Occipital lobe (tissue), 2 donors: ENCODE data around the gene ETV2. TPM values are rescaled to one million over a fixed set of nuclear protein-coding genes. Genes with fewer than 3 reads are reported as not detected.
"Not testable (repeated sequence)": the region's sequence is repeated elsewhere in the genome, so short reads cannot be mapped to it uniquely, and the experiment has no call there.

Experiments
- DNase-seq: peaks from one replicate; lab custom pipeline; 2025; lab: John Stamatoyannopoulos, UW
- total RNA-seq: library from RNA; depleted of rRNA; stranded (reverse); fragments of >200 nt; gene quantifications from one replicate; pipeline ENCODE4 v1.2.3, GENCODE V29; 2014

Gene ETV2
- 1.1 TPM for total RNA-seq

GRCh38 chr19:35641515-35642151 is at the start of gene ETV2:
ETV2 (plus strand) TSS chr19:35641745; CDS start chr19:35642461, 716 bp downstream.
- no peak for DNase-seq

- no peak for DNase-seq
These were observed 49.3 kb upstream of the ETV2 start for GRCh38 chr19:35592226-35592625.

- DNase-seq: not testable (repeated sequence)
These were observed 46.5 kb upstream of the ETV2 start for GRCh38 chr19:35595026-35595425.

GRCh38 chr19:35595928-35596327 is 45.6 kb upstream of the ETV2 start:
- DNase-seq: no peak

- no peak for DNase-seq
These were observed 45.1 kb upstream of the ETV2 start for GRCh38 chr19:35596366-35596999.

GRCh38 chr19:35601971-35602370 is 39.6 kb upstream of the ETV2 start:
- DNase-seq: no peak

- not testable (repeated sequence) for DNase-seq
These were observed 37.1 kb upstream of the ETV2 start for GRCh38 chr19:35604436-35604835.

- DNase-seq: not testable (repeated sequence)
These were observed 34.4 kb upstream of the ETV2 start for GRCh38 chr19:35607170-35607569.

- DNase-seq: no peak
These were observed 33.9 kb upstream of the ETV2 start for GRCh38 chr19:35607661-35608060.

GRCh38 chr19:35608251-35608650 is 33.3 kb upstream of the ETV2 start:
- DNase-seq: no peak

- DNase-seq: no peak
These were observed 31.6 kb upstream of the ETV2 start for GRCh38 chr19:35609851-35610353.

- DNase-seq: no peak
These were observed 29.4 kb upstream of the ETV2 start for GRCh38 chr19:35612224-35612558.

- DNase-seq: peak; percentile 87
These were observed 28.8 kb upstream of the ETV2 start, which contains the start of gene HAUS5 for GRCh38 chr19:35612559-35613321. HAUS5 (plus strand) TSS chr19:35612735; CDS start chr19:35612795, 60 bp downstream.

GRCh38 chr19:35613574-35613973 is 28.0 kb upstream of the ETV2 start:
- DNase-seq: no peak

- DNase-seq: no peak
These were observed 26.5 kb upstream of the ETV2 start for GRCh38 chr19:35615036-35615435.

- no peak for DNase-seq
These were observed 22.7 kb upstream of the ETV2 start for GRCh38 chr19:35618857-35619256.

GRCh38 chr19:35619290-35619923 is 22.1 kb upstream of the ETV2 start:
- DNase-seq: no peak

GRCh38 chr19:35620001-35620400 is 21.5 kb upstream of the ETV2 start:
- no peak for DNase-seq

- no peak for DNase-seq
These were observed 19.8 kb upstream of the ETV2 start for GRCh38 chr19:35621708-35622107.

GRCh38 chr19:35622750-35623149 is 18.8 kb upstream of the ETV2 start:
- DNase-seq: no peak

GRCh38 chr19:35623327-35624010 is 18.1 kb upstream of the ETV2 start:
- DNase-seq: no peak

GRCh38 chr19:35628264-35628564 is 13.3 kb upstream of the ETV2 start:
- no peak for DNase-seq
